Gastroesophageal sphincter (tissue), 4 donors: ENCODE results near the gene MYLK. TPM values are rescaled to one million over a fixed set of nuclear protein-coding genes. Genes with fewer than 3 reads are reported as not detected.

Source experiments
- ATAC-seq: fragments of 150-250 bp; one replicate; pipeline ENCODE4 v1.9.1; 2016; ENCODE audit warnings: mild to moderate bottlenecking, moderate library complexity
- H3K27ac ChIP-seq, 4 donors: fragments of 200-600 bp; sonication (generic) in 3 of 4; 1 replicate in 3 of 4; 2 replicates in 1 of 4; pipeline ENCODE4 v1.5.1; 2016 to 2019
- H3K27me3 ChIP-seq: fragments of 200-600 bp; sonication (generic); one replicate; pipeline ENCODE4 v1.5.1; 2019
- H3K36me3 ChIP-seq, 2 donors: fragments of 200-600 bp; sonication (generic); one replicate each; pipeline ENCODE4 v1.5.1; 2019; ENCODE audit warnings: control low read depth in 1 of 2
- H3K4me1 ChIP-seq, 3 donors: fragments of 200-600 bp; sonication (generic); 1 replicate in 2 of 3; 2 replicates in 1 of 3; pipeline ENCODE4 v1.5.1; 2016 to 2019; ENCODE audit warnings: control low read depth in 2 of 3
- H3K4me3 ChIP-seq, 2 donors: fragments of 200-600 bp; sonication (generic); one replicate each; pipeline ENCODE4 v1.5.1; 2019; ENCODE audit warnings: mild to moderate bottlenecking in 1 of 2, moderate library complexity in 1 of 2
- H3K9me3 ChIP-seq, 3 donors: fragments of 200-600 bp; sonication (generic); one replicate each; pipeline ENCODE4 v1.5.1; 2017 to 2019; ENCODE audit warnings: control low read depth in 2 of 3
- EP300 ChIP-seq: sonication (generic); formaldehyde crosslinking; IDR thresholded peaks from one replicate; pipeline ENCODE4 v1.6.1; 2017; ENCODE audit warnings: antibody characterized with exemption, mild to moderate bottlenecking
- POLR2A ChIP-seq, 2 donors: fragments of 450-650 bp; IDR thresholded peaks; one replicate each; pipeline ENCODE4 v1.6.1; 2017; ENCODE audit warnings: antibody characterized with exemption in 2 of 2, mild to moderate bottlenecking in 2 of 2, moderate library complexity in 1 of 2
- POLR2AphosphoS5 ChIP-seq: sonication (generic); formaldehyde crosslinking; IDR thresholded peaks from one replicate; pipeline ENCODE4 v1.6.1; 2017; ENCODE audit warnings: antibody characterized with exemption
- WGBS, 2 donors: methylation state at CpG; one replicate each; pipeline ENCODE4 v1.1.5; 2018; ENCODE audit warnings: low coverage in 1 of 2; 5-methylcytosine and 5-hydroxymethylcytosine counted together
- total RNA-seq, 4 donors: library from RNA; depleted of rRNA; stranded (reverse); fragments of >200 nt; gene quantifications; one replicate each; pipeline ENCODE4 v1.1.0, GENCODE V29; 2016
- TF ChIP-seq, protein P1 (sequence below), 4 experiments: fragments of 200-600 bp in 2 of 4; fragments of 450-650 bp in 2 of 4; sonication (generic) in 1 of 4; IDR thresholded peaks; one replicate each; pipeline ENCODE4 v1.5.1; 2017 to 2019; ENCODE audit warnings: antibody characterized with exemption in 4 of 4, mild to moderate bottlenecking in 2 of 4, moderate library complexity in 2 of 4

MYLK gene
- total RNA-seq, 4 donors from 2014 or later, result 1,558 to 2,522 (median 2,261) TPM

DNA sequence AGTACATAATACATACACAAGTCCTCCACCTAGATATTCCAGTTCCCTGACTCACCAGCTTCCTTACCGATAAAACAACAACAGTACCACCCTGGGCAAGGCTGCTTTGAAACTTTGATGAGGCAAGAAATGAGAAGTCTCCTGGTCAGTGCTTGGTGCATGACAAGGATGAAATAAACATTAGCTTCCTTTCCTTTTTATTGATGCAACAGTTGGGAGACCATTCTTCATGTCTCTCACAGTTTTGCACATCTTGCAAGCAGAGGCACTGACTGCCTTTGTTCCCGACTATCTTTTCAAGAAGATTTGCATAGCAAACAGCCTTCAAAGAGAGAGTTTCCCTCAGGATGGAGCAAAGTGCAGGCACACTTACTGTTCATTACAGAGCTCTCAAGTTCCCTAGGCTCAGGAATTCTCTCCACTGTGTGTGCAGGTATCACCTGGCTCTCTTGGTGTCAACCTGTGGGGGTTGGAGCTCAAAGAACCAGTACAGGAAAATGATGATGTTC is 65.2 kb downstream of the MYLK start:
- H3K4me1 ChIP-seq, result peaks cover 4 to 26% (median 5%) of the 10 kb centered on the region in 3 donors
- ATAC-seq, result no peak
- no peak overlapping the region for H3K4me3 ChIP-seq
- H3K36me3 ChIP-seq, result no peaks in the 10 kb centered on the region
- TF ChIP-seq POLR2AphosphoS5, result no peak
- no peak for TF ChIP-seq EP300
- TF ChIP-seq POLR2A (IDR thresholded peaks at IDR 0.05), result no peak
- TF ChIP-seq, protein P1, sequence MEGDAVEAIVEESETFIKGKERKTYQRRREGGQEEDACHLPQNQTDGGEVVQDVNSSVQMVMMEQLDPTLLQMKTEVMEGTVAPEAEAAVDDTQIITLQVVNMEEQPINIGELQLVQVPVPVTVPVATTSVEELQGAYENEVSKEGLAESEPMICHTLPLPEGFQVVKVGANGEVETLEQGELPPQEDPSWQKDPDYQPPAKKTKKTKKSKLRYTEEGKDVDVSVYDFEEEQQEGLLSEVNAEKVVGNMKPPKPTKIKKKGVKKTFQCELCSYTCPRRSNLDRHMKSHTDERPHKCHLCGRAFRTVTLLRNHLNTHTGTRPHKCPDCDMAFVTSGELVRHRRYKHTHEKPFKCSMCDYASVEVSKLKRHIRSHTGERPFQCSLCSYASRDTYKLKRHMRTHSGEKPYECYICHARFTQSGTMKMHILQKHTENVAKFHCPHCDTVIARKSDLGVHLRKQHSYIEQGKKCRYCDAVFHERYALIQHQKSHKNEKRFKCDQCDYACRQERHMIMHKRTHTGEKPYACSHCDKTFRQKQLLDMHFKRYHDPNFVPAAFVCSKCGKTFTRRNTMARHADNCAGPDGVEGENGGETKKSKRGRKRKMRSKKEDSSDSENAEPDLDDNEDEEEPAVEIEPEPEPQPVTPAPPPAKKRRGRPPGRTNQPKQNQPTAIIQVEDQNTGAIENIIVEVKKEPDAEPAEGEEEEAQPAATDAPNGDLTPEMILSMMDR (IDR thresholded peaks at IDR 0.05), result no peak
- H3K9me3 ChIP-seq, result peaks cover 0 to 6% (median 0%) of the 10 kb centered on the region in 3 donors
- 70 to 72% methylated on average over 2 of the region's 2 CpGs for WGBS, 2 donors
- no peaks in the 10 kb centered on the region for H3K27me3 ChIP-seq
- H3K27ac ChIP-seq, result no peak overlapping the region

DNA sequence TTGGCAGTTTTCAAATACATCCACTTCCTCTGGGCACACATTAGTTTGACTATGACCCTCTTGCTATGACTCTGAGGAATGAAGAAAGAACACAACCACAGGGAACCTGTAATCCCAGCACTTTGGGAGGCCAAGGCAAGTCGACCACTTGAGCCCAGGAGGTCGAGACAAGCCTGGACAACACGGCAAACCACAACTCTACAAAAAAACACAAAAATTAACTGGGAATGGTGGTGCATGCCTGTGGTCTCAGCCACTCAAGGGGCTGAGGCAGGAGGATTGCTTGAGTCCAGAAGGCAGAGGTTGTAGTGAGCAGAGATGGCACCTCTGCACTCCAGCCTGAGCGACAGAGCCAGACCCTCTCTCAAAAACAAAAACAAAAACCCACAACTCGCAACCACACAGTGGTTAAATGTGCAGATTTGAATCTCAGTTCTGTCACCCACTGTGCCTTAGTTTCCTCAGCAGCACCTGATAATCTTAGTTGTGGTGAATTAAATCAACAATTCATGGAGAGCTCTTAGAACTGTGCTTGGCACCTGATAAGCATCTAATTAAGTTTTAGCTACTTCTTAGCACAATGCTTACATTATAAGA is 65.7 kb downstream of the MYLK start:
- H3K27me3 ChIP-seq, result no peaks in the 10 kb centered on the region
- no peak for ATAC-seq
- TF ChIP-seq POLR2AphosphoS5 (no peak), EP300 (no peak), POLR2A (IDR thresholded peaks at IDR 0.05) (no peak)
- TF ChIP-seq, protein P1 (IDR thresholded peaks at IDR 0.05), result no peak
- 84 to 100% methylated on average over 1 to 4 of the region's 5 CpGs for WGBS, 2 donors
- H3K36me3 ChIP-seq, result no peaks in the 10 kb centered on the region
- peaks cover 4 to 26% (median 5%) of the 10 kb centered on the region in 3 donors for H3K4me1 ChIP-seq
- no peak overlapping the region for H3K27ac ChIP-seq
- H3K4me3 ChIP-seq, result no peak overlapping the region
- peaks cover 0 to 6% (median 0%) of the 10 kb centered on the region in 3 donors for H3K9me3 ChIP-seq

DNA sequence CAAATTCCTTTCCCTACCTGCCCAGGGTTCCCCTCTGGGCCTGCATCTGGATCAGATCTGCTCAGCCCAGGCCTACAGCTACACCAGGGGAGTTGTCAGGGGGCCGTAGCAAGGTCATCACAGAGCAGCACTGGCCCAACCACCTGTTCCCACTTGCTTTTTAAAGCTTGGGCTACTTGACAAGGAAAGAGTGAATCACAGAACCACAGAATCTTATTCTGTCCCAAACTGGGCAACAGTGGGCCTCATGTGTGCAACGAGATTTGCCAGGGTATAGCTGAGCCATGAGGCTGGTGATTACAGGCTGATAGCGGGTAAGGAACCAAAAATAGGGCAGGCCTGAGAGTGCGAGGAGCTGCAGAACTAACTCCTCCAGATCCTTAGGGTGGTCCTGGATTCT is 66.7 kb downstream of the MYLK start:
- Histone ChIP-seq H3K27me3 (no peaks in the 10 kb centered on the region), H3K4me3 (no peak overlapping the region), H3K4me1 (peaks cover 4 to 26% (median 5%) of the 10 kb centered on the region in 3 donors), H3K36me3 (no peaks in the 10 kb centered on the region), H3K27ac (peak overlapping the region; percentile 32 to 68 (median 66)), H3K9me3 (peaks cover 0 to 6% (median 0%) of the 10 kb centered on the region in 3 donors)
- TF ChIP-seq, protein P1 (IDR thresholded peaks at IDR 0.05), result no peak
- no peak for TF ChIP-seq POLR2AphosphoS5
- no peak for TF ChIP-seq POLR2A (IDR thresholded peaks at IDR 0.05)
- TF ChIP-seq EP300, result no peak
- WGBS, 2 donors, result 80 to 100% methylated on average over 1 to 3 of the region's 4 CpGs
- no peak for ATAC-seq

DNA sequence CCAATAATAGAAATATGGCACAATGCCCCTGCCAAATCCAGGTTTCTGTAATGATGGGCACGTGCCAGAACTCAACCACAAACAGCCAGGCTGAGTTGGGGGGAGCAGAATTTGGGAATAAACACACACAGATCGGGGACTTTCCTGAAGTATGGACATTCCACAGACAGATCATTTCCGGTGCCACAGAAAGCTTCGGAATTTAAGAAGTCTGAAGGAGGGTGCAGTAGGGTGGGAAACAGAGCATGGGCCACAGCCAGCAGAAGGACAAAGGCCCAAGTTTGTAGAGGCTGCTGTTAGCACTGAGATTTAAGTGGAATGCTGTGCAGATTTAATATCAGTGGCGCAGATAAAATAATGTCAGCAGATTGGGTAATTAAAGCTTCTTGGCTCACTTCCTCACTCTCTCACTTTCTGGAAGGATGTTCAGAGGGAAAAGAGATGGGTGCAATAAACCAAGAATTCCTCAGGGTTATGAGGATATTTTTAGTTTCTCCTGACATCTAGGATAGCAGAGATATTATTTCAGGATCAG is 67.4 kb downstream of the MYLK start:
- TF ChIP-seq POLR2A (IDR thresholded peaks at IDR 0.05), result no peak
- TF ChIP-seq POLR2AphosphoS5, result no peak
- no peak for TF ChIP-seq EP300
- TF ChIP-seq, protein P1 (IDR thresholded peaks at IDR 0.05), result no peak
- peaks cover 4 to 26% (median 5%) of the 10 kb centered on the region in 3 donors for H3K4me1 ChIP-seq
- ATAC-seq, result peak; percentile 36
- no peak overlapping the region for H3K4me3 ChIP-seq
- H3K27ac ChIP-seq, result peak overlapping the region; percentile 32 to 68 (median 66)
- no peaks in the 10 kb centered on the region for H3K27me3 ChIP-seq
- no peaks in the 10 kb centered on the region for H3K36me3 ChIP-seq
- WGBS, 2 donors, result 29 to 42% methylated on average over 4 to 5 of the region's 5 CpGs
- H3K9me3 ChIP-seq, result no peaks in the 10 kb centered on the region
